Muscle of back (tissue), 11 donors: Measurements from ENCODE around the gene NUP214. TPM values are rescaled to one million over a fixed set of nuclear protein-coding genes. Genes with fewer than 3 reads are reported as not detected.
A peak's percentile ranks its signal among the peaks of the same experiment; 100 is the strongest.
"Not testable (repeated sequence)": the region's sequence is repeated elsewhere in the genome, so short reads cannot be mapped to it uniquely, and the experiment has no call there.

Experiments used
- DNase-seq, 3 donors: peaks; one replicate each; pipeline versions ENCODE4 v3.0.0 to v3.0.0-alpha.2; 2013
- polyA plus RNA-seq, 10 donors: library from polyadenylated mRNA; unstranded; fragments of 120-200 nt; gene quantifications; one replicate each; pipeline ENCODE4 v1.2.1, GENCODE V29; 2013; ENCODE audit not compliant: insufficient read length in 10 of 10

Gene NUP214
- polyA plus RNA-seq, 10 donors, result 24.6 to 36.8 (median 30.1) TPM

GRCh38 chr9:131258698-131259431, 133.5 kb downstream of the NUP214 start:
- DNase-seq, result no peak

GRCh38 chr9:131259432-131259898, 134.1 kb downstream of the NUP214 start:
- no peak for DNase-seq

GRCh38 chr9:131259916-131260597, 134.7 kb downstream of the NUP214 start:
- DNase-seq, result no peak

DNA sequence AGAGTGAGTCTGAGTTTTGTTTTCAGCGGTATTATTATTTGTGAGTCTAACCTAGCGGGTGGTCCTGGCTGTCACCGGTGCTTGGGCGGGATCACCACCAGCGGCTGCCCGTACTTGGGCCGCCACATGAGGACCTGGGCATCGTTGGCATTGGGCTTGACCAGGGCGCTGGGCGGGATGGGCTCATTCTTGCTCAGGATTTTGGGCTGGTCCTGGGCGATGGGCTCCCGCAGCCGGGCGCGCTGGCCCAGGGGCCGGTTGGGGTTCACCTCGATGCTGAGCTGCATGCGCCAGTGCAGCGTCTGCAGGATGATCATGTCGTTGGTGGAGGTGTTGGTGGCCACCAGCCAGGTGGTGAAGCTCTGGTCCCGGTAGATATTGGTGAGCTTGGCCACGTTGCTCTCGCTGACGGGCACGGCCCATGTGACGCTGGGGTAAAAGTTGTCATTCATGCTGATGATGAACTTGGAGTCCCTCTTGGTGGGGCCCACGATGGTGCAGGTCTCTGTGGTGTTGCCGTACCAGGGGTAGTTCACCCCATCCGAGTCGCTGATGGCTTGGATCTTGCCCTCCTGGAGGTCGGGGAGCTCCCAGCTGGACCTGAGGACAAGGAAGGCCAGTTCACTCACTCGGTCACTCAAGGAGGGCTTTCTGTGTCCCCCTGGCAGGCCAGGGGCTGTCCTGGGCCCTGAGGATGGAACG, 135.5 kb downstream of the NUP214 start:
- DNase-seq, result no peak

DNA sequence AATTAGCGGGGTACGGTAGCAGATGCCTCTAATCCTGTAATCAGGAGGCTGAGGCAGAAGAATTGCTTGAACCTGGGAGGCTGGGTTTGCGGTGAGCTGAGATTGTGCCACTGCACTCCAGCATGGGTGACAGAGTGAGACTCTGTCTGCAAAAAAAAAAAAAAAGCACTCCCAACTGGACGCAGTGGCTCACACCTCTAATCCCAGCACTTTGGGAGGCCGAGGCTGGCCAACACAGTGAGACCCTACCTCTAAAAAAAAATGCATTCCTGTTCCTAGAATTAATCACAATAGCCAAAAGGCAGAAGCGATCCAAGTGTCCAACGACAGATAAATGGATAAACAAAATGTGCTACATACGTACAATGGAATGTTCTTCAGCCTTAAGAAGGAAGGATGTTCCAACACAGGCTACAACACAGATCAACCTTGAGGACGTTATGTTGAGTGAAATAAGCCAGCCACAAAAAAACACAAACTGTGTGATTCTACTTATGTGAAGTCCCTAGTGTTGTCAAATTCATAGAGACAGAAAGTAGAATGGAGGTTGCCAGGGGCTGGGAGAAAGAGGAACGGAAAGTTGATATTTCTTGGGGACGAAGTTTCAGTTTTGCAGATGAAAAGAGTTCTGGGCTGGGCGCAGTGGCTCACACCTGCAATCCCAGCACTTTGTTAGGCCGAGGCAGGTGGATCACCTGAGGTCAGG, 137.1 kb downstream of the NUP214 start:
- DNase-seq, result no peak

DNA sequence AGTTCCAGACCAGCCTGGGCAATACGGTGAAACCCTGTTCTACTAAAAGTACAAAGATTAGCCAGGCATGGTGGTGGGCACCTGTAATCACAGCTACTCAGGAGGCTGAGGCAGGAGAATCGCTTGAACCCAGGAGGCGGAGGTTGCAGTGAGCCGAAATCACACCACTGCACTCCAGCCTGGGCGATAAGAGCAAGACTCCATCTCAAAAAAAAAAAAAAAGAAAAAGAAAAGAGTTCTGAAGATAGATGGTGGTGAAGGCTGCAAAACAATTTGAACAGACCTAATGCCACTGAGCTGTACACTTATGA, 137.6 kb downstream of the NUP214 start:
- DNase-seq, result not testable (repeated sequence)

- DNase-seq, result no peak
These were observed 138.3 kb downstream of the NUP214 start for GRCh38 chr9:131263701-131264100.

GRCh38 chr9:131264231-131264630, 138.8 kb downstream of the NUP214 start:
- DNase-seq, result no peak

- peak in 1 of 3 donors; percentile 59 for DNase-seq
These were observed 141.2 kb downstream of the NUP214 start for GRCh38 chr9:131266266-131267229.

GRCh38 chr9:131270171-131271015, 145.0 kb downstream of the NUP214 start:
- DNase-seq, result peak in 1 of 3 donors; percentile 76

GRCh38 chr9:131271016-131271273, 145.6 kb downstream of the NUP214 start:
- DNase-seq, result not testable (repeated sequence)

DNA sequence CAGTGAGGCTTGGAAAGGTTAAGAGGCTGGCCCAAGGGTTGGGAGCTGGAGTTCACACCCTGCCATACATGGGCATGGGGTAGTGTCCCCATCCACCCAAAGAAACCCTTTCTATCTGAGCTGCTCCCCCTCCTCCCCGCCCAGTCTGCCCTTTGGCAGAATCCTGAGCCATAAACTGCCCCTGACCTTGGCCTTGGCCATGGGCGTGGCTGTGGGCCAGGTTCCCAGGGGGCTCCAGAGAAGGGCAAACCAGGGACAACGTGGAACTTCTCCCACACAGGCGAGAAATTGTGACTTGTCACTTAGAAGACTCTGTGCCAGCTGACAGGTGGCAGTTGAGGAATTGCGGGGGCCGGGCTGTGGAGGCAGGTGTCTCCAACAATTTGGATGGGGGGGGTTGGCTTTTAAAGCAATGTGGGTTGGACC, 146.1 kb downstream of the NUP214 start:
- DNase-seq, result no peak

GRCh38 chr9:131272212-131272611, 146.8 kb downstream of the NUP214 start:
- DNase-seq, result no peak

DNA sequence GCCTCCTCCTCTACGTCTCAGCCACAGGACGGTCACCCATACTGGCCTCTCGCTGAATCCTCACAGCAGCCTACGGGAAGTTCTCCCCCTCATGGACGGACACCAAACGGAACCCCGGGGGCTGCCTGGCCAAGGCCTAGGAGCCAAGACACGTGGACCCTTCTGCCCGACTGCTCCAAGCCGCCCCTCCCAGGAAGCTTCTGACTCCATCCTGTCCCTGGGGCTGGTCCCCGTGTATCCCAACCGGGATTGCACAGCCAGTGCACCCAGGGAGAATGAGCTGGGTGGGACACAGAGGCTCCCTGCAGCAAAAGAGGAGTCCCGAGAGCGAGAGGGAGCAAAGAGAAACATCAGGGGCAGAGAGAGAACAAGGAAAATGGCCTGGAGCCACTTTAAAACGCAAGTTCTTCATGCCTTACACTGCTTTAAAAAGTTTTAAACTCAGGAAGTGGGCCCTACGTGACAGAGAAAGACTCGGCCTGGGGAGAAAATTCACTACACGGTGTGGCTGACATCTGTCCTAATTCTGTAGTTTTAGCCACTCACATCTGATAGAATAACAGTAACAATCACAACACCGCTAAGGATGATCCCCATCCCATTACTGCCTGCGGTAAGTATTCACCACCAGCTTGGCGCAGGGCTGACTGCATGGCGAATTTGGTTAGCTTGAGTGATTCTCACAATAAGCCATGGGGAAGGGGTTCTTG, 147.9 kb downstream of the NUP214 start:
- no peak for DNase-seq

DNA sequence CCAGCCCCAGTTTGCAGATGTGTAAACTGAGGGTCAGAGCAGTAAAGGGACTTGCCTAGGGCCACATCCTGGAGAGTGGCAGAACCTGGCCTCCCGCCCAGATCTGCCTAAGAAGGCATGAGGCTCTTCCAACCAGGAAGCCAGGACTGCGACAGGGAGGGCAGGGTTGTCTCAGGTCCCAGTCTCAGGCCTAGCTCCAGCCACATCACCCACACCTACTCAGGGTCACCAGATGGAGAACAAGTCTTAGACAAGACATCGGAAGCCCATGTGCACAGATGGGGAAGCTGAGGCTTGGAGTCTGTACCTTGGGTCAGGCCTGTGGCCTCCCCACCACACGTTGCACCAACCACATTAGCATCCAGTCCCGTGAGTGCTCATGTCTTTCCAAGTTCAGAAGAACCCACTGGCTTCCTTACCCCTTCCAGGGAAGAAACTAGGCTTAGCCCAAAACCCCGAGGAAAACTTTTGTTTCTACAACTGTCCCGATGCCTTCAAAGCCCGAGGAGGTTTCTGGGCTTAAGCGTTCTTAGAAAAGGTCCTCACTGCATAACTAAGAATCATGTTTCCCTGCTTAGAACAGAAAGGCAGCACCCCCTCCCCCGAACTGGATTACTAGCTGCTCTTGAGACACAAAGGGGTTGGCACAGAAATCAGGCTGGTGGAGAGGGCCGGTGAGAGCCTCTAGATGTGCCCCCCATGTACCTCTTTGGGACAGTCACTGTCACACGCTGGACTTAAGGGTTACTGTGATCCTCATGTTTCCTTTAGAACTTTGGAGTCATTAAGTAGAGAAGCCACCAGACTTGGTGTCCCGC, 148.7 kb downstream of the NUP214 start:
- no peak for DNase-seq

GRCh38 chr9:131274674-131275331, 149.4 kb downstream of the NUP214 start:
- DNase-seq, result no peak

DNA sequence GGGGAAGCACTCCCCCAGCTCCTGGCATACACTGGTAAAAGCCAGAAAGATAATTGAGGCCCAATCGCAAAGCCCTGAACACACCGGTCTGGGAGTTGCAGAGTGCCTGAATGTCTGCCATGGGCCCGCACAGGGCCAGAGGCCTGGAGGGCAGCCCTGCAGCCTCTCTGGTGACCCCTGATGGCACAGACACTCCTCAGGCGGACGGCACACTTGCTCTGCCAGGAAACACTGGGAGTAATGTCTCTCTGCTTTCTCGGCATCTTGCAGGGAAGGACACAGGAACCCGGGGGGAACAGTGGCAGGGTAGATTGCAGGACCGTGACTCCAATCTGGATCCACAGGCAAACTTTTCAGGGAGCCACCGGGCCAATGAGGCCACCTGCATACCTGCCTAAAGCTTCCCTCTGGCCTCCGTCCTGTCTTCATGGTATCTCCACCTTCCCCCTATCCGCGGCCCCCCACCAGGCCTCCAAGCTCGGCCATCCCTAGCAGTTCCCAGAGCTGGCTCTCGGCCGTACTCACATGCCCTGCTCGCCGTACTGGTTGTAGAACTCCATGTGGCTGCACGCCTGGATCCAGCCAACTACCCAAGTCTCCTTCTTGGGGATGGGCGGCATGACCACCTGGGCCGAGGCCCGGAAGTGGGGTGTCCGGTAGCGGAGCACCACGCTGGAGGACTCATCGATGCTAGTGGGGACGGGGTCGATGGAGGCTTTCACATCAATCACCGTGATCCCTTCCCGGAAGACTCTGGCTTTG, 150.1 kb downstream of the NUP214 start:
- DNase-seq, result no peak
